OCI-LY1 (cell line): ENCODE data around the gene CLCN6.

Source experiments
- H2AFZ ChIP-seq: fragments of 200-600 bp; sonication (generic), shearing (Covaris generic); 2 replicates; pipeline ENCODE4 v1.6.0; 2014; ENCODE audit warnings: antibody characterized with exemption, mild to moderate bottlenecking, low read length
- H3F3A ChIP-seq: fragments of 200-600 bp; sonication (generic), shearing (Covaris generic); 2 replicates; pipeline ENCODE4 v1.6.0; 2014; ENCODE audit warnings: mild to moderate bottlenecking, antibody characterized with exemption, low read length, moderate library complexity; ENCODE audit not compliant: insufficient read depth
- H3K27ac ChIP-seq: fragments of 200-600 bp; sonication (generic); 2 replicates; pipeline ENCODE4 v1.5.1; 2014; ENCODE audit warnings: low read length, mixed run types, mild to moderate bottlenecking, low read depth; ENCODE audit not compliant: poor library complexity, severe bottlenecking
- H3K27me3 ChIP-seq: fragments of 200-600 bp; sonication (generic); 2 replicates; pipeline ENCODE4 v1.6.0; 2014; ENCODE audit warnings: antibody characterized with exemption, mild to moderate bottlenecking, low read length, moderate library complexity; ENCODE audit not compliant: insufficient read depth
- H3K36me3 ChIP-seq: fragments of 200-600 bp; sonication (generic); 2 replicates; pipeline ENCODE4 v1.6.1; 2014; ENCODE audit warnings: mild to moderate bottlenecking, antibody characterized with exemption, low read length, moderate library complexity, mixed read lengths; ENCODE audit not compliant: insufficient read depth
- H3K4me1 ChIP-seq: fragments of 200-600 bp; sonication (generic); 2 replicates; pipeline ENCODE4 v1.5.1; 2014; ENCODE audit warnings: mild to moderate bottlenecking, low read length, moderate library complexity; ENCODE audit not compliant: insufficient read depth, severe bottlenecking
- H3K4me2 ChIP-seq: fragments of 200-600 bp; sonication (generic), shearing (Covaris generic); 2 replicates; pipeline ENCODE4 v1.6.1; 2014; ENCODE audit warnings: low read length
- H3K4me3 ChIP-seq: fragments of 200-600 bp; sonication (generic); 2 replicates; pipeline ENCODE4 v1.5.1; 2014; ENCODE audit warnings: low read length, low read depth, mild to moderate bottlenecking, mixed read lengths; ENCODE audit not compliant: poor library complexity, severe bottlenecking
- H3K79me2 ChIP-seq: fragments of 200-600 bp; shearing (Covaris generic); 2 replicates; pipeline ENCODE4 v1.6.1; 2016; ENCODE audit warnings: mixed run types, low read length, mixed read lengths; ENCODE audit not compliant: insufficient read depth
- H3K9ac ChIP-seq: fragments of 200-600 bp; sonication (generic), shearing (Covaris generic); 2 replicates; pipeline ENCODE4 v1.6.1; 2014; ENCODE audit warnings: mild to moderate bottlenecking, low read length, mixed read lengths
- H3K9me2 ChIP-seq: fragments of 200-600 bp; sonication (generic), shearing (Covaris generic); 2 replicates; pipeline ENCODE4 v1.6.1; 2014; ENCODE audit warnings: low read depth, mild to moderate bottlenecking, low read length, mixed read lengths
- H3K9me3 ChIP-seq: fragments of 200-600 bp; shearing (Covaris generic); 2 replicates; pipeline ENCODE4 v1.6.1; 2014; ENCODE audit warnings: low read length, mixed read lengths
- H4K20me1 ChIP-seq: fragments of 200-600 bp; sonication (generic), shearing (Covaris generic); 2 replicates; pipeline ENCODE4 v1.6.0; 2016; ENCODE audit warnings: mild to moderate bottlenecking, low read length; ENCODE audit not compliant: insufficient read depth
- EZH2 ChIP-seq: fragments of 200-600 bp; sonication (generic), shearing (Covaris generic); IDR thresholded peaks from 2 replicates; pipeline ENCODE4 v1.8.0; 2017; ENCODE audit warnings: borderline replicate concordance, mixed run types, mild to moderate bottlenecking, antibody characterized with exemption, low read length, moderate library complexity, mixed read lengths
- TF ChIP-seq, protein P1 (sequence below): fragments of 200-600 bp; sonication (generic), shearing (Covaris generic); IDR thresholded peaks from 2 replicates; pipeline ENCODE4 v1.5.1; 2017; ENCODE audit warnings: mild to moderate bottlenecking, antibody characterized with exemption, low read length, moderate library complexity, mixed read lengths

CLCN6 gene

DNA sequence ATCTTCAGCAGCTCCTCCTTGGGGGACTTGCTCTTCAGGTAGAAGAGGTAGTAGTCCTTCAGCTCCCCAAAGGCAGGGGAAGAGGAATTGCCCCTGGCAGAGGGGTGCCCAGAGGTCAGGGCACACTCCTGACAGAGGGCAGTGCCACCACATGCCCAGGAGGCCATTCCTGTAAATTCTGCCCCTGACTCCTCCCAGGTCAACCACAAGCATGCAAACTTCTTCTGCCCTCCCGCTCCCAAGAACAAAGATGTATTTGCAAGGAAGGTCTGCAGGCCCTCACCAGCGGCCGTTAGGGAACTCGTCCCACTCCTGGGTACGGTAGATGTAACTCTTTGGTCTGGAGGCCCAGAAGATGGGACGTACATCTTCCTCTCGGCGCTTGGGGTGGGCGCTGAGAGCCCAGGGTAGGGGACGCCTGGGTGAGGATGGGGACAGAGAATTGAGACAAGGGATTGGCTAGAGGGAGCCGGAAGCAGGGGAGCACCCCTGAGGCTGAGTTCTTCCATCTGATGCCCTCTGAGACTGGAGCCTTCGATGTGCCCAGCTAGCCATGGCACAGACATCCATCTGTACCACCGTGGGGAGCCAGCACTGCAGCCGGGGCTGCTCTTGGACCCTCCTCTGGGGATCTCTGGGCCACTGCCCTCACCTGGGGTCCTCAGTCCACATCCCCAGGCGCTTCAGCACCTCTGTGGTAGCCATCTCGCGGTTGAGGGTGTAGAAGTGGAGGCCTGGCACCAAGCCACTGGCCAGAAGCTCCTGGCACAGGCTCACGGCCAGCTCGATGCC, 11.3 kb upstream of the CLCN6 start:
- Histone ChIP-seq H3K4me2 (no peak overlapping the region), H3K79me2 (no peaks in the 10 kb centered on the region), H3K9ac (no peak overlapping the region), H3F3A (no peaks in the 10 kb centered on the region), H3K27me3 (no peaks in the 10 kb centered on the region), H2AFZ (no peak overlapping the region), H3K4me1 (no peaks in the 10 kb centered on the region), H3K36me3 (peaks cover 50% of the 10 kb centered on the region), H3K27ac (no peak overlapping the region), H4K20me1 (no peaks in the 10 kb centered on the region), H3K4me3 (no peak overlapping the region), H3K9me2 (no peaks in the 10 kb centered on the region), H3K9me3 (no peaks in the 10 kb centered on the region)
- no peak for TF ChIP-seq EZH2
- TF ChIP-seq, protein P1, sequence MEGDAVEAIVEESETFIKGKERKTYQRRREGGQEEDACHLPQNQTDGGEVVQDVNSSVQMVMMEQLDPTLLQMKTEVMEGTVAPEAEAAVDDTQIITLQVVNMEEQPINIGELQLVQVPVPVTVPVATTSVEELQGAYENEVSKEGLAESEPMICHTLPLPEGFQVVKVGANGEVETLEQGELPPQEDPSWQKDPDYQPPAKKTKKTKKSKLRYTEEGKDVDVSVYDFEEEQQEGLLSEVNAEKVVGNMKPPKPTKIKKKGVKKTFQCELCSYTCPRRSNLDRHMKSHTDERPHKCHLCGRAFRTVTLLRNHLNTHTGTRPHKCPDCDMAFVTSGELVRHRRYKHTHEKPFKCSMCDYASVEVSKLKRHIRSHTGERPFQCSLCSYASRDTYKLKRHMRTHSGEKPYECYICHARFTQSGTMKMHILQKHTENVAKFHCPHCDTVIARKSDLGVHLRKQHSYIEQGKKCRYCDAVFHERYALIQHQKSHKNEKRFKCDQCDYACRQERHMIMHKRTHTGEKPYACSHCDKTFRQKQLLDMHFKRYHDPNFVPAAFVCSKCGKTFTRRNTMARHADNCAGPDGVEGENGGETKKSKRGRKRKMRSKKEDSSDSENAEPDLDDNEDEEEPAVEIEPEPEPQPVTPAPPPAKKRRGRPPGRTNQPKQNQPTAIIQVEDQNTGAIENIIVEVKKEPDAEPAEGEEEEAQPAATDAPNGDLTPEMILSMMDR, result no peak

DNA sequence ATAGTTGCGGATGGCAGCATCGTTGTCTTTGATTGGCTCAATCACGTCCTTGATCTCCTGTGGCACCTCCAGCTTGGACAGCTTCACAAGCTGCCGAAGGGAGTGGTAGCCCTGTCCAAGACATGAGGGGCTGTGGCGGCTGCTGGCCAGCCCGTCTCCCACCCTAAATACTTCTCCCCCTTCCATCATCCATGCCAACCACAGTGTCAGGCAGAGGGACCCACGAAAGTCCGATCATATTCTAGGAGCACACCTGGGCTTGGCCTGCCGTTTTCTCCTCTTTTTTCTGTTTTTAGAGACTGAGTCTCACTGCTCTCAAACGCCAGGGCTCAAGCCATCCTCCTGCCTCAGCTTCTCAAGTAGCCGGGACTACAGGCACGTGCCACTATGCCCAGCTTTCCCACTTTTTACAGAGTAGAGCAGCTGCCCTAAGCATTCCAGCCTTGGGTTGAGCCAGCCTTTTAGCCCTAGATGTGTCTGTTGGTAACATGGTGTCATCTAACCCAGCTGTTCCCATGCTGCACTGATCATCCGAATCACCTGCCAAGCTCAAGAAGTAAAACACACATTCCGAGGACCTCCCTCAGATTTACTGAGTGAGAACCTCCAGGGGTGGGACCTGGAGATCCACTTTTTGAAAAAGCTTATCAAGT, 10.6 kb upstream of the CLCN6 start:
- H3K36me3 ChIP-seq, result peaks cover 57% of the 10 kb centered on the region
- H3K27ac ChIP-seq, result no peak overlapping the region

DNA sequence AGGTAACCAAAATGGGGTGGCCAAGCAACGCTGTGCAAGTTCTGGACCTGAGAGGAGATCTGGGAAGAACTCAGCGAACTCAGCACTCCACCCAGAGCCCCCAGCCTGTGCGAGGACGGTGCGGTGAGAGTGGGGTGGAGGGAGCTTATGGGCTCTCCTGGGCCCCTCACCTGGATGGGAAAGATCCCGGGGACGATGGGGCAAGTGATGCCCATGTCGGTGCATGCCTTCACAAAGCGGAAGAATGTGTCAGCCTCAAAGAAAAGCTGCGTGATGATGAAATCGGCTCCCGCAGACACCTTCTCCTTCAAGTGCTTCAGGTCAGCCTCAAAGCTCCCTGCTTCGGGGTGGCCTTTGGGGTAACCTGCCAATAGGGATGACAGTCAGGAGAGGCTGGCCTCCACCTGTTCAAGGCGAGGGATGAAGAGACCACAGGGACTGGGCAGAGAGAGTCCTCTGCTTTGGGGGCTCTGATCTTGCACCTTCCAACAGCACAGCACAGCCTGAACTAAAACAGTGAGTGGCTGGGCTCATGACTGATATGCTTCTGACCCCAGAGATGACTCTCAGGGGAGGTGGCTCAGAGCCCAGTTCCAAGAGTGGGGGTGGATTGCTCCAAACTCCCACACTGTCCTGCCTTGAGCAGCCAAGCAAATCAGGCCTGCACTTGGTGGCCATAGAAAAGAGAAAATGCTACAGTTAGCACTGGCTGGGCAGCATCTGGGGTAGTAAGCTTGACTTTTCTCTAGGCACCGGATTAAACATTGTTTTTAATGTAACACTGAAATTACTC, 9.8 kb upstream of the CLCN6 start:
- Histone ChIP-seq H3K9me3 (no peaks in the 10 kb centered on the region), H3K36me3 (peaks cover 62% of the 10 kb centered on the region), H3K27ac (no peak overlapping the region), H3K27me3 (no peaks in the 10 kb centered on the region), H3K4me3 (no peak overlapping the region), H3K9me2 (no peaks in the 10 kb centered on the region), H4K20me1 (no peaks in the 10 kb centered on the region), H2AFZ (no peak overlapping the region), H3F3A (no peaks in the 10 kb centered on the region), H3K9ac (no peak overlapping the region), H3K4me2 (no peak overlapping the region), H3K79me2 (no peaks in the 10 kb centered on the region), H3K4me1 (no peaks in the 10 kb centered on the region)
- TF ChIP-seq, protein P1, result no peak
- no peak for TF ChIP-seq EZH2

More for the DNA sequence above, 10.6 kb upstream of the CLCN6 start:
- Histone ChIP-seq H3K4me3 (no peak overlapping the region), H4K20me1 (no peaks in the 10 kb centered on the region), H3K9me3 (no peaks in the 10 kb centered on the region), H3K79me2 (no peaks in the 10 kb centered on the region), H3K9me2 (no peaks in the 10 kb centered on the region), H3K27me3 (no peaks in the 10 kb centered on the region), H3F3A (no peaks in the 10 kb centered on the region), H3K4me1 (no peaks in the 10 kb centered on the region), H3K4me2 (no peak overlapping the region), H2AFZ (no peak overlapping the region), H3K9ac (no peak overlapping the region)
- TF ChIP-seq, protein P1, result no peak
- no peak for TF ChIP-seq EZH2
